HG03196 (cell line): ENCODE results near the gene UROS.
A peak's percentile ranks its signal among the peaks of the same experiment; 100 is the strongest.

Experiments used
- ATAC-seq: cut with Tn5 transposase; IDR thresholded peaks from one replicate; pipeline ENCODE4 v1.9.1; 2021; ENCODE audit not compliant: unreplicated experiment

UROS gene

DNA sequence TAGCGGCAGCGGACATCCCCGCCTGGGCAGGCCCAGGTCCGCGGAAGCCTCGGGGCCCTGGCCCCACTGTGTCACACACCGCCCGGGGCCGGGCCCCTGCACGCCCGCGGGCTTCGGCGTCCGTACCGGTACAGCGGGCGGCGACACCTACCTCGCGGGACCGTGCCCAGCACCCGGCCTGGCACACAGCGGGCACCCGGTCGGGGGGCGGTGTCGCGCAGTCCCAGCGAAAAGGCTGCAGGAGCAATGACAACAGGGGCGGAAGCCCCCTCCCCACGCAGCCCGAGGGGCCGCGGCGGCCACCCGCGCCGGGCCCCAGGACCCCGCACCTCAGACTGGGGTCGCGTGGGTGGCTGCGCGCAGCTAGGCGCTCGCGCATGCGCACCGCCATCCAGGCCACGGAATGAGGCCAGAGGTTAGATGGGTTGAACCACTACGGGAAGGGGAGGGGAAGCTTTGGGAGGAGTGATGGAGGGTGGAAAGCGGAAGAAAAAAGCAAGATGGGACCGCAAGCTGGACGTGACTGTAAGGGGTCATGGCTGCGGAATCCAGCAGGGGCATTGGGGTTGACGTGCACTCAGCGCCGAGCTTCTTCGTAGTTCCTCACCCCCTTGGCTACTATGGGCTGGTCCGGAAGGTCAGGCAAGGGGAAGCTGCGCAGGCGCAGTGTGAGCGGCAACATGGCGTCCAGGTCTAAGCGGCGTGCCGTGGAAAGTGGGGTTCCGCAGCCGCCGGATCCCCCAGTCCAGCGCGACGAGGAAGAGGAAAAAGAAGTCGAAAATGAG is at the start of gene UROS, which contains the start of gene BCCIP:
UROS (minus strand) TSS at position 381 of the 785 bp plus-strand sequence. CDS start 6,759 bp downstream, outside the sequence.
BCCIP (plus strand) TSS at position 669 of the 785 bp plus-strand sequence; CDS start at position 681, 12 bp downstream.
- peak; percentile 73 for ATAC-seq

DNA sequence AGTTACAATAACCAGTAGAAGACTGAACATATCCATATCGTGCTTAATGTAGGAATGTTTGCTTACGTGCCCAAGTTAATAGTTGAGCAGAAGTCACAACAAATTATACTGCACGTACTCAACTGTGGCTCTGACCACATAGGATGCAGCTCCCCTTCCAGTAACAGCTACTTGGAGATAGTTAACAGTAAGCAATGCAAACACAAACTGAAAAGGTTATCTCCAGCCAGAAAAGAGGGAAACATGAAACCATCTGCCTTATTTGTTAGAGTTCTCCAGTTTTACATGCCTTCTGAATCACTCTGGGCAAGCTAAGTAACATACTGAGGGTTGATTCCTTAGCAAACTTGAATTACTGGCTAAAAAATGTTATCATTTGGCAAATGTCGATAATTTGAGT is 48.3 kb upstream of the UROS start:
- no peak for ATAC-seq

- no peak for ATAC-seq
Observed at GRCh38 chr10:125868372-125868975, 45.4 kb upstream of the UROS start.

GRCh38 chr10:125866421-125867029 is 43.5 kb upstream of the UROS start:
- ATAC-seq: no peak

DNA sequence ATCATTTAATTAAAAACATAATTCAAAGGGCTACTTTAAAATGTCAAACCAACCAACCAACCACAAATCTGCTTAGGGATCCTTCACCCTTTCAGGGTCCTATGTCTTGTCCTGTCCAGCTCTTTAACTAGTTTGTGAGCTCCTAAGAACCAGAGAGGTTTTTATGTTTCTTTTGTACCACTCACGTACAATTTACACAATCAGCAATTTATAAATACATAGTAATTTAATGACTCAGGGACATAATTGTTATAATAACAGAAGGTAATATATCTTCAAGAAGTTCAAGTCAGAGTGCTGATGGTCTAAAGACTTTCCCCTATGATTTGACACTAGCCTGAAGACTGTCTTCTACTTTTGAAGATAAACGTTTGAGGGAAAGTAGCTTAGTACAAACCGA is 42.1 kb upstream of the UROS start:
- no peak for ATAC-seq

- ATAC-seq: no peak
Observed at GRCh38 chr10:125859128-125859817, 36.2 kb upstream of the UROS start.

DNA sequence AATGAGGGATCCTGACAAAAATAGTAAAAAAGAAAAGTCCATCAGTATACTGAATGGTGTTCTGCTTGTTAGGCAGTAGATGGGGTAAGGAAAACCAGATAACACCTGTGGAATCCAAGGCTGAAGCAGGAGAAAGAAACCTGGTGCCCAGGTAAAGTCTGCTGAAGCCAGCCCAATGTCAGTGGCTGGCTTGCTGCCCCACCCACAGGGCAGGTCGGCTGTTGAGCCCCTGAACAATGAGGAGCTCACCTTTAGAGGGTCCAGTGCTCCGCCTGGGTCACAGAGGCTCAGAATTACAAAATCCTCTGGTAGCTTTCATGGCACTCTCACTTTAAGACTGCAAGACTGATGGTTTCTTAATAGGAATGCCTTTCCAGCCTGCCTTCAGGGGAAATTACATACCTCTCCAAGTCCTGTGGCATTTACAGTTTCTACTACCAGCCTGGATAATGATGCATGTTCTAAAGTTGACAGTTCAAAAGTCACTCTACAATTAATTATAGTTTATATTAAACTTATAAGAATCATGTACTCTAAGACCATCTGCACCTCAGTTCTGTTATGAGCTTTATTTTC is 34.2 kb upstream of the UROS start:
- no peak for ATAC-seq

- no peak for ATAC-seq
Observed at GRCh38 chr10:125852487-125852886, 29.4 kb upstream of the UROS start.

DNA sequence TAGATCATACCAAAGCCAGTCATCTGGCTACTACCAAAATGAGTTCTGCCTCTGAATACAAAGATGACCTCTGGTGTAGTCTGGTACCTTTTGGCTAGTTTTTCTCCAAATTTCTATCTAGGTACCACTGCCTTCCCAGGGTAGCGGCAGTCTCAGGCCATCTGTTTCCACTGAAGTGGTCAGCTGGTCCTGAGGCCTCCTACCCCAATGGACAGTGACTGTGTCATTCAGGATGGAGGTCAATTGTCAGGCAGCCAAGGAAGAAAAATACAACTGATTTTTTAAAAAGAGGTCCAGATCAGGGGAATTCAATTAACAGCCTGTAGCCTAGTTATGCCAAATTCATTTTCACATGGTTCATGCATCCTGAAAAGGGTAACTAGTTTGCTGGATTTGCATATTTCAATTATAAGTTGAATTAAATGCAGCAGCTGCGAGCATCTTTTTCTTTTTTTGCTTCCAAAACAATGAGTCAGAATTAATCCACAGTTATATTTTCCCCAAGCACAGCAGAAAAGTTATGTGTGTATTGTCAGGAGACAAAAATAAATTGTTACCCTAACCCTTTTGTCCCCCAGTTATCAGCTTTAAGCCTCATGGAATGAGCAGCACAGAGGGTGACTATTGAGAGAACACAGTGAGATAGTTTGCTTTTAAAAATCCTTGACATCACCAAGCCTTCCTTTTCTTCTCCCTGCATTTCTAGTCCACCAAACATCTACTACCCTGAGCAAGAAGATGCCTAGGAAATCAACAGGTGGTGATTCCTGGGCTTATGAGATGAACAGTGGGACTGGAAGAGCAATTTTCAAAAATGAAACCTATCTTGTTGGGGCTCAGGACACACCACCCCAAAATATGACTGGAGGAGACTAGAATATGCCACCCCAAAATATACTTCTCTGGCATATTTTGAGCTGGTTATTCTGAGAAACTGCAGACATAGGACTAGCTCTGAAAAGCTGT is 28.0 kb upstream of the UROS start:
- no peak for ATAC-seq

GRCh38 chr10:125849448-125849847 is 26.4 kb upstream of the UROS start:
- ATAC-seq: no peak

DNA sequence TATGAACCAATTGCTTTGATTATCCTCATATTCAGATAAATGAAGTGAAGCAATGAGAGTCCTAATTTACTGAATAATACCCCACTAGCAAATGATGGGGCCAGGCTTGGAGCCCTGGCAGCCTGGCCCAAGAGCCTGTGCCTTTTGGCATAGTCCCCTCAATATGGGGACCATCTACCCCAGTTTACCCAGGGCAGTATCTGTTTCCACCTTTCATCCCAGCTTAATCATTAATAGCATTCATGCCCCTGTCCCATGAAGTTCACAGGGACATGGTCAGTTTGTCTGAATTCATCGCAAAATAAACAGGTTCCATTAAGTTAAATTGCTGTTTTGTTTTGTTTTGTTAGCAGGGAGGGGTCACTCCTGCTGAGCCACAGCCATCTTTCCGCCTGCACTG is 25.8 kb upstream of the UROS start:
- ATAC-seq: no peak

GRCh38 chr10:125848371-125848770 is 25.3 kb upstream of the UROS start:
- no peak for ATAC-seq

- ATAC-seq: peak; percentile 62
Observed at GRCh38 chr10:125846894-125847293, 23.8 kb upstream of the UROS start.

- ATAC-seq: no peak
Observed at GRCh38 chr10:125845617-125846016, 22.6 kb upstream of the UROS start.

- no peak for ATAC-seq
Observed at GRCh38 chr10:125844751-125845221, 21.7 kb upstream of the UROS start.

DNA sequence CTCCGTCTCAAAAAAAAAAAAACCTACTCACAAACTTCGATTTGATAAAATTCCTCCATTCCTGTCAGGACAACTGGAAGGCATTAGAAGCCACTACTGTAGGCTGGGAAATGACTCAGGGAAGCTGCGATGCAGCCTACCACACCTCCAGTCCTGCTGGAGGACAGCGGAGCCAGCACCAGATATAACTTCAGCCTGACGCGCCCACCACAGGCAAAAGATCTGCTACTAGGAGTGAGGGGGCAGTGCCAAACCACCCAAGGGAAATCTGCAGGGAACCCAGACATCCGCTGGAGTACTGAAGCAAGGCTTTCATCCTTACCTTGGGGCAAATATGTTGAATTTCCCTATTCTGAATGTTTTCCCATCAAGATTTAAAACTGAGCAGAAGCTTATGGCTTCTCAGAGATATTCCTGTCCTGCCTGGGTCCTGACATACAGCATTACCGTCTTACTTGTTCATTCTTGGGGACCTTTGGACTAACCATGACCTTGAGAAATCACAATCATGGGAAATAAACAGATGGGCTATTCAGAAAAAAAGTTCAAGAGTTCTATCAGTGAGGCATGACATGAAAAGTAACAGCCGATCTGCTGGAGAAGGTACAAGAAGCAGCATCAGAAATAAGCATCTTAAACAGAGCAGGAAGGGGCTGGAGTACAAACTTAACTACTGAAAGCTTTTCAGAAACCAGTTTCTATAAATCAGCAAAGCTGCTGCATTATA is 20.7 kb upstream of the UROS start:
- no peak for ATAC-seq

GRCh38 chr10:125840955-125841354 is 17.9 kb upstream of the UROS start:
- no peak for ATAC-seq

DNA sequence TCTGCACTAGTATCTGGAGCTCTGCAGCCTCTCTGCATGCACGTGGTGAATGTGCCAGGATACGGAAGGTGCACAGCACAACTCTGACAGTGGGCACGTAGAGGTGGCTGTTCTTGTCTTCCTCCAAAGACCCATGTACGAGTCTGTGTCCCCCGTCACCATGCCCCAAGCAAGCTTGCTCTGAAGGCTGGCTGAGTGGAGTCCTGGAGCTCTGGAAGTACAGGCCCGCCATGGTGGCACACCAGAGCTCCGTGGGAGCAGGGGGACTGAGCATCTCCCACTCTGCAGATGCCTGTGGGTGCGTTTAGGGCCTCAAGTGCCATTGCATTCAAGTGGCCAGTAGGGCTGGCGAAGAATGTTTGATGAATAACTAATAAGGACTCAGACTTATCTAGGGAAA is 17.3 kb upstream of the UROS start:
- ATAC-seq: no peak
